Liver (tissue), 3 donors: ENCODE measurements around the gene ADRA1B.

Experiments
- EGR1 ChIP-seq, 2 donors: IDR thresholded peaks; 2 replicates each; pipeline ENCODE4 v1.6.1; 2016 to 2018; ENCODE audit warnings: antibody characterized with exemption in 2 of 2, low read depth in 2 of 2
- GABPA ChIP-seq, 2 donors: IDR thresholded peaks in 1 of 2; conservative IDR thresholded peaks in 1 of 2; 2 replicates each; pipeline ENCODE4 v1.6.1; 2016; ENCODE audit warnings: antibody characterized with exemption in 2 of 2, mild to moderate bottlenecking in 1 of 2, moderate library complexity in 1 of 2
- JUND ChIP-seq, 2 donors: IDR thresholded peaks; 2 replicates each; pipeline ENCODE4 v1.6.1; 2016; ENCODE audit warnings: antibody characterized with exemption in 2 of 2
- RAD21 ChIP-seq, 2 donors: IDR thresholded peaks; 2 replicates each; pipeline ENCODE4 v1.6.1; 2016; ENCODE audit warnings: antibody characterized with exemption in 2 of 2, mild to moderate bottlenecking in 2 of 2
- SP1 ChIP-seq: IDR thresholded peaks from 2 replicates; pipeline ENCODE4 v1.6.1; 2018; ENCODE audit warnings: antibody characterized with exemption, mild to moderate bottlenecking
- TAF1 ChIP-seq: conservative IDR thresholded peaks from 2 replicates; pipeline ENCODE4 v1.6.1; 2016; ENCODE audit warnings: antibody characterized with exemption, mild to moderate bottlenecking
- YY1 ChIP-seq: IDR thresholded peaks from 2 replicates; pipeline ENCODE4 v1.6.1; 2016; ENCODE audit warnings: antibody characterized with exemption, mild to moderate bottlenecking
- TF ChIP-seq, protein P1 (sequence below): fragments of 150-350 bp; IDR thresholded peaks from 2 replicates; pipeline ENCODE4 v1.5.1; 2017; ENCODE audit warnings: improper control_type of control experiment, low read depth, low read length; ENCODE audit not compliant: missing input control
- TF ChIP-seq, protein P2 (sequence below): IDR thresholded peaks from 2 replicates; pipeline ENCODE4 v1.6.1; 2016; ENCODE audit warnings: antibody characterized with exemption
- TF ChIP-seq, protein P3 (sequence below): IDR thresholded peaks from 2 replicates; pipeline ENCODE4 v1.6.1; 2016; ENCODE audit warnings: antibody characterized with exemption
- TF ChIP-seq, protein P4 (sequence below): IDR thresholded peaks from 2 replicates; pipeline ENCODE4 v1.6.1; 2016; ENCODE audit warnings: antibody characterized with exemption, mild to moderate bottlenecking
- donor health status: healthy.
- donor health status: healthy.

DNA sequence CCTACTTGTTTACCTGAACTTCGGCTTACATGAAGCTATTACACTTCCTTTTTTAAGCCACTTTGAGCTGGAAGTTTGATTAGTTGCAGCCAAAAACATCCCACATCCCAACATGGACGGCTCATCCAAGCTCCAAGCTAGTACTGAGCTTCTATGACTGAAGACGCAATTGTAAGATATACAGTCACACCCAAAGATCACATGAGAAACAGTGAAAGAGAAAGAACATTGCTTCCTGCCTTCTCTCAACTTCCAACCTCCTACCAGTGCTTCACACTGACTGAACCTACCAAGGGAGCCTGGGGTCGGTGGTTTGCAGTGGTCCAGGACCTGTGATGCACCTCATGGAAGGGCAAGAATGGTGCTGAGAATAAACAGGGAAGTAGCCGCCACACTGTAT is 27.4 kb upstream of the ADRA1B start:
- TF ChIP-seq, protein P1, sequence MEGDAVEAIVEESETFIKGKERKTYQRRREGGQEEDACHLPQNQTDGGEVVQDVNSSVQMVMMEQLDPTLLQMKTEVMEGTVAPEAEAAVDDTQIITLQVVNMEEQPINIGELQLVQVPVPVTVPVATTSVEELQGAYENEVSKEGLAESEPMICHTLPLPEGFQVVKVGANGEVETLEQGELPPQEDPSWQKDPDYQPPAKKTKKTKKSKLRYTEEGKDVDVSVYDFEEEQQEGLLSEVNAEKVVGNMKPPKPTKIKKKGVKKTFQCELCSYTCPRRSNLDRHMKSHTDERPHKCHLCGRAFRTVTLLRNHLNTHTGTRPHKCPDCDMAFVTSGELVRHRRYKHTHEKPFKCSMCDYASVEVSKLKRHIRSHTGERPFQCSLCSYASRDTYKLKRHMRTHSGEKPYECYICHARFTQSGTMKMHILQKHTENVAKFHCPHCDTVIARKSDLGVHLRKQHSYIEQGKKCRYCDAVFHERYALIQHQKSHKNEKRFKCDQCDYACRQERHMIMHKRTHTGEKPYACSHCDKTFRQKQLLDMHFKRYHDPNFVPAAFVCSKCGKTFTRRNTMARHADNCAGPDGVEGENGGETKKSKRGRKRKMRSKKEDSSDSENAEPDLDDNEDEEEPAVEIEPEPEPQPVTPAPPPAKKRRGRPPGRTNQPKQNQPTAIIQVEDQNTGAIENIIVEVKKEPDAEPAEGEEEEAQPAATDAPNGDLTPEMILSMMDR: no peak
- TF ChIP-seq, protein P2, sequence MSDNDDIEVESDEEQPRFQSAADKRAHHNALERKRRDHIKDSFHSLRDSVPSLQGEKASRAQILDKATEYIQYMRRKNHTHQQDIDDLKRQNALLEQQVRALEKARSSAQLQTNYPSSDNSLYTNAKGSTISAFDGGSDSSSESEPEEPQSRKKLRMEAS: no peak
- TF ChIP-seq TAF1: no peak
- TF ChIP-seq JUND (IDR thresholded peaks at IDR 0.05): no peak
- TF ChIP-seq SP1: no peak
- TF ChIP-seq YY1: no peak
- no peak for TF ChIP-seq RAD21 (IDR thresholded peaks at IDR 0.05)
- TF ChIP-seq, protein P3, sequence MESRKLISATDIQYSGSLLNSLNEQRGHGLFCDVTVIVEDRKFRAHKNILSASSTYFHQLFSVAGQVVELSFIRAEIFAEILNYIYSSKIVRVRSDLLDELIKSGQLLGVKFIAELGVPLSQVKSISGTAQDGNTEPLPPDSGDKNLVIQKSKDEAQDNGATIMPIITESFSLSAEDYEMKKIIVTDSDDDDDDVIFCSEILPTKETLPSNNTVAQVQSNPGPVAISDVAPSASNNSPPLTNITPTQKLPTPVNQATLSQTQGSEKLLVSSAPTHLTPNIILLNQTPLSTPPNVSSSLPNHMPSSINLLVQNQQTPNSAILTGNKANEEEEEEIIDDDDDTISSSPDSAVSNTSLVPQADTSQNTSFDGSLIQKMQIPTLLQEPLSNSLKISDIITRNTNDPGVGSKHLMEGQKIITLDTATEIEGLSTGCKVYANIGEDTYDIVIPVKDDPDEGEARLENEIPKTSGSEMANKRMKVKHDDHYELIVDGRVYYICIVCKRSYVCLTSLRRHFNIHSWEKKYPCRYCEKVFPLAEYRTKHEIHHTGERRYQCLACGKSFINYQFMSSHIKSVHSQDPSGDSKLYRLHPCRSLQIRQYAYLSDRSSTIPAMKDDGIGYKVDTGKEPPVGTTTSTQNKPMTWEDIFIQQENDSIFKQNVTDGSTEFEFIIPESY: no peak
- TF ChIP-seq GABPA (IDR thresholded peaks at IDR 0.05 in 1 of 2, conservative IDR thresholded peaks at IDR 0.05 in 1 of 2): no peak
- TF ChIP-seq, protein P4, sequence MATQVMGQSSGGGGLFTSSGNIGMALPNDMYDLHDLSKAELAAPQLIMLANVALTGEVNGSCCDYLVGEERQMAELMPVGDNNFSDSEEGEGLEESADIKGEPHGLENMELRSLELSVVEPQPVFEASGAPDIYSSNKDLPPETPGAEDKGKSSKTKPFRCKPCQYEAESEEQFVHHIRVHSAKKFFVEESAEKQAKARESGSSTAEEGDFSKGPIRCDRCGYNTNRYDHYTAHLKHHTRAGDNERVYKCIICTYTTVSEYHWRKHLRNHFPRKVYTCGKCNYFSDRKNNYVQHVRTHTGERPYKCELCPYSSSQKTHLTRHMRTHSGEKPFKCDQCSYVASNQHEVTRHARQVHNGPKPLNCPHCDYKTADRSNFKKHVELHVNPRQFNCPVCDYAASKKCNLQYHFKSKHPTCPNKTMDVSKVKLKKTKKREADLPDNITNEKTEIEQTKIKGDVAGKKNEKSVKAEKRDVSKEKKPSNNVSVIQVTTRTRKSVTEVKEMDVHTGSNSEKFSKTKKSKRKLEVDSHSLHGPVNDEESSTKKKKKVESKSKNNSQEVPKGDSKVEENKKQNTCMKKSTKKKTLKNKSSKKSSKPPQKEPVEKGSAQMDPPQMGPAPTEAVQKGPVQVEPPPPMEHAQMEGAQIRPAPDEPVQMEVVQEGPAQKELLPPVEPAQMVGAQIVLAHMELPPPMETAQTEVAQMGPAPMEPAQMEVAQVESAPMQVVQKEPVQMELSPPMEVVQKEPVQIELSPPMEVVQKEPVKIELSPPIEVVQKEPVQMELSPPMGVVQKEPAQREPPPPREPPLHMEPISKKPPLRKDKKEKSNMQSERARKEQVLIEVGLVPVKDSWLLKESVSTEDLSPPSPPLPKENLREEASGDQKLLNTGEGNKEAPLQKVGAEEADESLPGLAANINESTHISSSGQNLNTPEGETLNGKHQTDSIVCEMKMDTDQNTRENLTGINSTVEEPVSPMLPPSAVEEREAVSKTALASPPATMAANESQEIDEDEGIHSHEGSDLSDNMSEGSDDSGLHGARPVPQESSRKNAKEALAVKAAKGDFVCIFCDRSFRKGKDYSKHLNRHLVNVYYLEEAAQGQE: no peak
- TF ChIP-seq EGR1 (IDR thresholded peaks at IDR 0.05; ENCODE audit: low read depth in 2 of 2): no peak
